GM18858 (cell line): ENCODE data around the gene ACSL5.

ENCODE experiments used
- ATAC-seq: cut with Tn5 transposase; IDR thresholded peaks from one replicate; pipeline ENCODE4 v1.9.1; 2021; ENCODE audit not compliant: unreplicated experiment

The ACSL5 gene

DNA sequence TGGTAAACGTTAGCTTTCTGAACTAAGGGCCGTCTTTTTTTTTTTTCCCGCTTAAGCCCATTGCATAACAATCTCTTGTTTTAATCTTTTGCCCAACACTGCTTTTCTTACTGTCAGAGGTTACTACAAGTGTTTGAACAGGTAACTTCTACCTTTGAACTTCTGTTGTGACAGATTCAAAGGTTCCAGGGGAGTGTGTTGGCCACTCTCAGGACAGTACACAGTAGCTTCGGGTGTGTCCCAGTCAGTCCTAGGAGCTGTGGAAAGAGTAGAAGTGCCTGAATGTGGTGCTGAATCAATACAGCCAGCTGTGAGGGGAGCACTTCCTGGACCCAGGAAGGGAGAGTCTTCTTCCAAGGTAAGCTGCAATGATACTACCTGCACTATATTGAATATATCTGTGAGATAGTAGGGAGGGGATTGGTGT is at the start of gene ACSL5:
Gene ACSL5, plus strand, starts transcription at position 205 of the 427 bp plus-strand sequence. CDS start 20,831 bp downstream, outside the sequence.
- ATAC-seq = no peak

DNA sequence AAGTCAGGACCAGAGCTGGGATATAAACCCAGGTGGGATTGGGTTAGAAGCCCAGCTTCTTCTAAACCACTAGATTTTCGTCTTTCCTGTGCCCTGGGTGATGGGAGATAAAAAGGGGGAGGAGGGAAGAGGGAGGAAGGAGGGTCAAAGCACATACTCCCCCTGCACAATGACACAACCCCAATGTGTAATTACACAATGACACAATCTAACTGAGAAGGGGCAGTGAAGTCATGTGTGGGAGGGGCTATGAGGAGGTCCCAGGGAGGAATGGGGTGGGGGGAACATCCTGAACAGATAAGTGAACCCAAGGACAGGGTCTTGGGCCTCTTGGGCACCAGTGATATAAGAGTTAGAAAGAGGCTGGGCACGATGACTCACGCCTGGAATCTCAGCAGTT is 46.2 kb upstream of the ACSL5 start:
- ATAC-seq = no peak

- ATAC-seq = no peak
Measured at GRCh38 chr10:112330162-112330561, 43.8 kb upstream of the ACSL5 start.

DNA sequence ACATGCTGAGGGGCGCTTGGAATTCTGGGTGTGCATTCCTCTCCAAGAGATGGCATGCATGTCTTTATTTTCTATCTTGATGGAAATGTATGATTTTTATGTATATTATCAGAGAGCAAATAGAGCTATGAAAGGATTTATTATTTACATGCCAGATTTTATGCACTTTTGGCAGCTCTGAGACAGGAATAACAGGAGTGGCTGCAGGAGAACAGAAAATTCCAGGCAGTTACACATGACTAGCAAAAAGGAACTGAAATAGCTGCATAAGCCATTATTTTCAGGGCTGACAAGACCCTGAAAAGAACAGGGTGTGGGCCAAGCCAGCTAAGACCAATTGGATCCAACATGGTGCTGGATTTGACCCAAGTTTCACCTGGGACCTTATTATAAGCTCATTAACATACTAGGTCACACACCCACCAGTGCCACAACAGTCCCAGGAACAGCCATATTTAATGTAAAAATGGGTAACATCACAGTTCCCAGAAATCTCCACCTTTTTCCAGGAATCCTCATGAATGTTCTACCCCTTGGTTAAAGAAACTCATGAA is 43.2 kb upstream of the ACSL5 start:
- ATAC-seq = no peak

DNA sequence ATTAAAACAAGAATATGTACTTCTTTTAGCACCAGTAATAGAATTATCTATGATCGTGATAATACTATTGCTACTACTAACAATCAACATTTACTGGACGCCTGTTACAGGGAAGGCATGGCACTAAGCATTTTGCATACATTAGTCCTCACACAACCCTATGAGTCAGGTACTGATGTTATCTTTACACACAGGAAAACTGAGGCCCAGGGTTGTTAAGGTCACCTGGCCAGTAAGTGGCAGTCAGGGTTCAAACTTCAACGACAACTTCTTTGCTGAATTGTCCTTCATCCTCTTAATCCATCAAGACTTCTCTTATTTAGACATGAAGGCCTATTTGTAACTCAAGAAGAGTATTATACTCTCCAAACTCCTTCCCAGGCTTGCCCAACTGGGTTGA is 41.9 kb upstream of the ACSL5 start:
- ATAC-seq = no peak

DNA sequence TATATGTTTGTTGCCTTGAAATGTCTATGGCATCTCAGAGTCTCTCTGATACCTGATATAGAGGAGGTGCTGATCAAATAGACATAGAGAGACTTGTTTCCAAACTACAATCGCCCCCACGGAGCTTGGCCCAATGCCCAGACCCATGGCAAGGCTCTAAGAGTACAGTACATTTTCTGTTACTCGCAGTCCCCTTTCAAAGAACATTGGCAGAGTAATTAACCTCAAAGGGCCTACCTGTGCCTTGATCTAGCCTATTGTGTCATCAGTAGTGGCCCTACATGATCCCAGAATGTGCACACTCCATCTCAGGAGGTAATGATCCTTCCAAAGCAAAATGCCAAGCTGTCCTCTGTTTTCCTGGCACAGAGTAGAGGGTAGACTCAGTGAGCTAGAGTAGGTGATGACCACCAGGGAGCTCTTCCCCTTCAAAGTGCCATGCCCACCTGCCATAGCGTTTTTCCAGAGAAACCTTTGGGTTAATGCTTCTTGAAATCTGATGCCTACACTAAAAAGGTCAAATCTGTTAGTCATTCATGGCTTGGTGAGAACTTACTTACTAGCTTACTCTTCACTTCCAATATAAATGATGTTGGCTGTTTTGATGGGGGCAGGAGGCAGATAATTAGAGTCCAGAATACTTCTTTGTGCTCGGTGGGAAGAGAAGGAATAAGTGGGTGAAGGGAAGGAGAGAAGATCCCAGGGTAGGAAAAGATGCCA is 41.2 kb upstream of the ACSL5 start:
- no peak for ATAC-seq

DNA sequence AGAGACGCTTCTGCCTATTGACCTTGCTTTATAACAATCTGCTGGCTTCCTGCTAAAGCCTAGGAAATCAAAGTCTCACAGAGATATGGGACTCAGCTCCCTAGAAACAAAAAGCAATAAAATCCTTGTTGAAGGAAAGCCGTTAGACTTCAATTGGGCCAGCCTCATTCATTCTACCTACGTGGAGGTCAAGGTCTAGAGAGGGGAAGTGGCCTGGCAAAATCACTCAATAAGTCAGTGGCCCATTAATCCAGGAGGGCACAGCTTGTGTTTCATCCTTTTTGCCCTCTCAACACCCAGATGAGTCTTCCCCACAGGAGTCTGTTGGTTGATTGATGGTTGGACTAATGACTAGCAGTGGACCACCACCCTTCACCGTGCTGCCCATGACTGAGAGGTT is 40.5 kb upstream of the ACSL5 start:
- ATAC-seq = no peak

DNA sequence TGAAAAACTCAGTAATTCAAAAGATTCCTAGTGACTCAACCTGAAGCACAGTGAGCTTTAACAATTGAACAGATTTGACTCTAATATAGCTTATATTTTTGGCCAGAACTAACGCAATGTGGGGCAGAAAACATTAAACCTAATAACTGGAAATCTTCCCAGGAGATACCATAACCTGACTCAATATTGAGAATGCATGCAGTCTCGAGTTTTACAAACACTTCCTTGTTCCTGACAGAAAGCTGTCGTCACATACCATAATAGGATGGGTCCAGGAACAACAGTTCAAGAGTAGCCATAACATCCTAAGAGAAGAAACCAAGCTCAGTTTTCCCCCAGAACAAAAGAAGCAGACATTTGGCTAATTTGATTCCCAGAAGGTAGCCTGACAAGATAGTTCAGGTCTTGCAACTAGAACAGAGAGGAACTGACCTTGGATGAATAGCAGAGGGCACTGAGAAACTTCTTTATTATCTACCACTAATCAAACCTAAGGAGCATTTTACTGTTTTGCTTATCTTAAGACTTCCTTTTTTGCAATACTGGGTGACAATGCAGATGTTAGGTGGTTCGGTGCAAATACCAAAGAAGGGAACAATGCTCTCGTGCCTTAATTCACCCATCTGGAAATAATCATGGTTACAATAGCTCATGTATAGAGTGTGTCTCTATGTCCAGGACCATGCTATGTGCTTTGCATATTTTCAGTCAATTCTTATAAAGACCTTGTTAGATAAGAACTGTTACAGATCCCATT is 38.6 kb upstream of the ACSL5 start:
- ATAC-seq = no peak

- ATAC-seq = no peak
Measured at GRCh38 chr10:112335868-112336265, 38.0 kb upstream of the ACSL5 start.

GRCh38 chr10:112336556-112337201 is 37.2 kb upstream of the ACSL5 start:
- no peak for ATAC-seq

DNA sequence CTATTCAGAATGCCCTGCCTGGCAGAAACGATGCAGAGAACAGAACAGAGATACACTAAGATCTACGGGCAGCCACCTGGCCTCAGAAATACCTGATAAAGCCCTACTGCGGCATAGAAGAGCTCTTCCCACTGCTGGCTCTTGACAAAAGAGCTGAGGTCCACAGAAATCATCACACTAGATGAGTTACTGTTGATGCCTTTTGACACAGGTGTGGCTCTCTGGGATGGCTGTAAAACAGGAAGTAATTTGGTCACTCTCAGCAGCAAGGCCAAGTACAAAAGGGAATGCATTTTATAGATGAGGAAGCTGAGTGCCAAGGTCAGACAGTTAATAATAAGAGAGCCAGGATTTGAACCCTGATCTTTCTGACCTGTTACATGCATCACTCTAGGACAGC is 35.0 kb upstream of the ACSL5 start:
- ATAC-seq = no peak

DNA sequence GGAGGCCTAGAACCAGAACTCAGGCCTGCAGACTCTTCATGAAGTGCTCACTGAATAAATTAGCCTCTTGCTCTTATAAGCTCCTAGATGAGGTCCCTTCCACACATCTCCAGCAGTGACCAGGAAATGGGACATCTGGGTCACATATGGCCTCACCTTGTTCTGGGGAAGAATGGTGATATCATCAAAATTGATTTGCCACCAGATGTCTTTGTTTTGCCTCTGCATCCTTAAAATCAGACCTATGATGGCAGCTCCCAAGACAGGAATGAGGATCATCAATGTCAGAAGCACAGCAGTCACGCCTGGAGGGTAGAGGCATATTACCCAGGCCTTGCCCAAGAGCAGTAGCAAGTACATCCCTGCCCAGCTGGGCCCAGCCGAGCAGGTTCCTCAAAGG is 33.3 kb upstream of the ACSL5 start:
- ATAC-seq = no peak

DNA sequence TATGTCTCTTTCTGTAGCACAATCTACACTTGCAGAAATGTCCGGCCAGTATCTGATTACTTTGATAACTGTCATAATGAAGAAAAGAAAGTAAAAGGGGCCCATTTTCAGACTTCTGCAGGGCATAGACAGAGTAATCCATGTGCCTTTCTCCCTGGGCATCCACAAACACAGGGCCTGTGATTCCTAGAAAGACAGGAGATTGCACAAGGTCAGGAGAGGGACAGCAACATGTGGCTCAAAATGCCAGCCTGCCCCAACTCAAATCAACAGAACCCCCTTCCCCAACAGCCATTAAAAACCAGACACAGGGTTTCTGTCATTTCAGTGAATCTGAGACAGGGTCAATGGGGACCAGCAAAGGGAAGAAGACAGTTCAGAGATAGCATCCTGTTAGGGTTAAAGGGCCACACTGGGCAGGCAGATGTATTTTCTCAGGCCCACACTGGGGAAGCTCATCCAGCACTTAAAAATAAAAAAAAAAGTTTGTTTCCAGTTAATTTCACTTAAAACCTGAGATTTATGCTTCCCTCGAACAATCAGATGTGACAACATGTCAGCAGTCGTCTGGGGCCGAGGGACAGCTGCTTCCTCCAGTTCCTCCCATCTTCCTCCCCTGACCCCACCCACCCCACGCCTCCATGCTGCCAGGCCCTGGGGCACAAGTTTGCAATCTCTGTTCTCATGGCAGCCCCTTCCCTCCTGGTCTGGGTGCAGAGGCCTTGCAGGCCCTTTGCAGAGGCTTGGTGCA is 30.7 kb upstream of the ACSL5 start:
- ATAC-seq = no peak

DNA sequence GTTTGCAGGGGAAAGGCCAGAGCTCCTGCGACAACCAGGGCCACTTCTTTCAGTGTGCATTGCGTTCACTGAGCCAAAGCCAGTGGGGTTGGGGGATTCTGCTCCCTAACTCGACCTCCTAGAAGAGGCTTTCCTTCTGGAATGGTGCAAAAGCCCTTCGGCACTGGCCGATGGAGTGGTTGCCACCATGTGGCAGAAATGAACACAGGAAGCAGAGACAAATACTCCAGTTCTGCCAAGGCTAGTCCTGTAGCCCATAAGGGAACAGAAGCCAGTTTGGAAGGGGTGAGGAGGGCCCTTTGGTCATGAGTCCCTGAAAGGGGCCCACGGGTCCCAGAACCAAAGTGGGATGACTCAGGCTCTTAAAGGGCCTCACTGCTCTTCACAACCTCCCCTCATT is 29.7 kb upstream of the ACSL5 start:
- ATAC-seq = no peak

- no peak for ATAC-seq
Measured at GRCh38 chr10:112345202-112345601, 28.7 kb upstream of the ACSL5 start.

DNA sequence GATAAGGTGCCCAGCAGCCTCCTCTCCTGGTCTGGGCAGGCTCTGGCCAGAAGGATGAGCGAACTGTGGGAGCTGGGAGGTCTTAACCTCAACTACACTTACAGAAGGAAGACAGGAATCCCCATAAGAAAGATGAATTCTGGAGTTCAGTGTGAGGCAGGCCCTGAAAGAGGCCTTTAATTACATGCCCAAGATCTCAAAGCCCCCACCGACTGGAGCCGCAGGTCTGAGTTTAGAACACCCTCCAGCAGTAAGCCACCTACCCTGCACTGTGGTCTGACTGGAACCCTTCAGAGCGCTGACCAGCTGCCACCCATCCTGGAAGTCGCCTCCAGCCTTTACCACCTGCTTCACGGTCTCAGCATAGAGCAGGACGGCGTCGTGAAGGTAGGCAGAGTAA is 28.2 kb upstream of the ACSL5 start:
- no peak for ATAC-seq

GRCh38 chr10:112346774-112347173 is 27.1 kb upstream of the ACSL5 start:
- ATAC-seq = no peak

DNA sequence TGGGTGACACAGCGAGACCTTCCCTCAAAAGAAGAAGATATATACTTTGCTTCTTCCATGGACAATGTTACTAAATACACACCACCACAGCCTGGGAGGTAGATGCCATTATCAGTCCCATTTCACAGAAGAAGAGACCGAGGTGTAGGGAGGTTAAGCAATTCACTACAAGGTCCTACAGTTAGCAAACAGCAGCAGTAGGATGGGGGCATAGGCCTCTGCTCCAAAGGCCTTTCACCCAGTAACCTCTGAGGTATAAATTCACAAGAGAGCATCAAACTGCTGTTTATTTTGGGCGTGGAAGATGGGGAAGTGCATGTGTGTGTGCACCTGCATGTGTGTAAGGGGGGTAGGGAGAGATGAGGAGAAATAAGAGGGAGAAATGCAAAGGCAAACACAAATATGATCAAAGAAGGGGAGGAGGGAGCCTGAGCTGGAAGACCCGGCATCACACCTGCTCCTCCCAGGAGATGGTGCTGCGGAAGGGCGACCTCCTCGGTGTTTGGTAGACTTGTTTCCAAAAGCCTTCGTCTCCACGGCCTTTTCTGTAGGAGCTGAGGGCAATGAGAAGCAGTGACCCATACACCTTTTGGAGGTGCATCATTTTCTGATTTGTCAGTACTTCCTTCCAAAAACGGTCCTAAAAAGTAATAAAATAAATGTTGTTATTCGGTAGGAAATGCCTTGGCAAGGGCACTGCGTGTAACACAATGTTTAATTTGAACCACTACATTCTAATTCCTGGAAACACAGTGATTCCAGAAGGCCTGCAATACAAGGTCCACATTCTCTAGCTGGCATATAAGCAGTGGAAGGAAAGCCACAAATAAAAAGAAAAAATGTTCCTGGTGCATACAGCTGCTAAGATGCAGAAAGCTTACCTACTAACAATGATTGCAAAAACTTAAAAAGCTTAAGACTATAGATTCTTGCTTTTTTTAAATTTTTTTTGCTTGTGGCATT is 25.9 kb upstream of the ACSL5 start:
- no peak for ATAC-seq

GRCh38 chr10:112348759-112349158 is 25.2 kb upstream of the ACSL5 start:
- no peak for ATAC-seq

GRCh38 chr10:112349521-112350085 is 24.3 kb upstream of the ACSL5 start:
- ATAC-seq = no peak
